ENCODE measurements around the gene PAPSS2. TPM values are rescaled to one million over a fixed set of nuclear protein-coding genes. Genes with fewer than 3 reads are reported as not detected.
"Not testable (repeated sequence)": the region's sequence is repeated elsewhere in the genome, so short reads cannot be mapped to it uniquely, and the experiment has no call there.

PAPSS2 gene
- total RNA-seq, 1 donor from 2014 or later = 14.8 TPM

GRCh38 chr10:87618566-87619423 lies 40.9 kb upstream of the PAPSS2 start:
- Histone ChIP-seq H3K9me3 (no peaks in the 10 kb centered on the region), H3K4me1 (peaks cover 0 to 11% of the 10 kb centered on the region in 2 donors), H3K36me3 (no peaks in the 10 kb centered on the region), H3K27ac (no peak overlapping the region), H3K27me3 (no peaks in the 10 kb centered on the region), H3K4me3 (no peak overlapping the region)
- no peak for TF ChIP-seq CTCF (IDR thresholded peaks at IDR 0.05)
- no peak for DNase-seq (ENCODE audit: low spot score in 2 of 2)
- intact Hi-C loops (cut with DNase I) = no loop called here

- no peak overlapping the region for H3K27ac ChIP-seq
- no peak overlapping the region for H3K4me3 ChIP-seq
- H3K4me1 ChIP-seq = peaks cover 0 to 11% of the 10 kb centered on the region in 2 donors
- DNase-seq (ENCODE audit: low spot score in 2 of 2) = no peak
- H3K9me3 ChIP-seq = no peaks in the 10 kb centered on the region
- no peaks in the 10 kb centered on the region for H3K27me3 ChIP-seq
- intact Hi-C loops (cut with DNase I) = no loop called here
- no peaks in the 10 kb centered on the region for H3K36me3 ChIP-seq
- no peak for TF ChIP-seq CTCF (IDR thresholded peaks at IDR 0.05)
Measured at GRCh38 chr10:87619705-87620104, 40.0 kb upstream of the PAPSS2 start.

GRCh38 chr10:87621440-87621839 lies 38.2 kb upstream of the PAPSS2 start:
- H3K27me3 ChIP-seq; H3K9me3 ChIP-seq; H3K27ac ChIP-seq; H3K36me3 ChIP-seq; intact Hi-C loops (cut with DNase I); H3K4me3 ChIP-seq; DNase-seq (ENCODE audit: low spot score in 2 of 2): not testable (repeated sequence)
- peaks cover 0 to 11% of the 10 kb centered on the region in 2 donors for H3K4me1 ChIP-seq

GRCh38 chr10:87622314-87623004 lies 37.2 kb upstream of the PAPSS2 start:
- no peak overlapping the region for H3K4me3 ChIP-seq
- peak in 1 of 3 experiments; percentile 12 for TF ChIP-seq CTCF (IDR thresholded peaks at IDR 0.05)
- intact Hi-C loops (cut with DNase I) = no loop called here
- DNase-seq (ENCODE audit: low spot score in 2 of 2) = no peak
- H3K36me3 ChIP-seq = no peaks in the 10 kb centered on the region
- H3K9me3 ChIP-seq = no peaks in the 10 kb centered on the region
- H3K4me1 ChIP-seq = peaks cover 0 to 11% of the 10 kb centered on the region in 2 donors
- H3K27me3 ChIP-seq = no peaks in the 10 kb centered on the region
- H3K27ac ChIP-seq = no peak overlapping the region

GRCh38 chr10:87623191-87623590 lies 36.5 kb upstream of the PAPSS2 start:
- Histone ChIP-seq H3K4me1 (peaks cover 0 to 11% of the 10 kb centered on the region in 2 donors), H3K36me3 (no peaks in the 10 kb centered on the region), H3K9me3 (no peaks in the 10 kb centered on the region), H3K27ac (no peak overlapping the region), H3K27me3 (no peaks in the 10 kb centered on the region), H3K4me3 (no peak overlapping the region)
- no peak for DNase-seq (ENCODE audit: low spot score in 2 of 2)
- no peak for TF ChIP-seq CTCF (IDR thresholded peaks at IDR 0.05)
- intact Hi-C loops (cut with DNase I) = no loop called here

- Histone ChIP-seq H3K27ac (no peak overlapping the region), H3K4me1 (peaks cover 0 to 11% of the 10 kb centered on the region in 2 donors), H3K27me3 (no peaks in the 10 kb centered on the region), H3K9me3 (no peaks in the 10 kb centered on the region), H3K36me3 (no peaks in the 10 kb centered on the region), H3K4me3 (no peak overlapping the region)
- intact Hi-C loops (cut with DNase I) = no loop called here
- TF ChIP-seq CTCF (IDR thresholded peaks at IDR 0.05) = no peak
- DNase-seq (ENCODE audit: low spot score in 2 of 2) = no peak
Measured at GRCh38 chr10:87625661-87626060, 34.0 kb upstream of the PAPSS2 start.
